Measurements from ENCODE around the gene RUFY3. TPM values are rescaled to one million over a fixed set of nuclear protein-coding genes. Genes with fewer than 3 reads are reported as not detected.

The RUFY3 gene
- total and polyA plus RNA-seq, 2 experiments from 2014 or later, result 18.3 to 29.2 TPM

GRCh38 chr4:70721747-70722146 is at the start of gene RUFY3 (continued):
- TF ChIP-seq CTCF (conservative IDR thresholded peaks at IDR 0.05; ENCODE audit: low read depth in 2 of 2), result no peak

- Mint-ChIP-seq H3K36me3 (ENCODE audit: low read depth) (no peaks in the 10 kb centered on the region), H3K4me1 (no peaks in the 10 kb centered on the region), H3K27ac (no peak overlapping the region), H3K27me3 (ENCODE audit: insufficient read depth, low read depth, poor library complexity) (no peaks in the 10 kb centered on the region), H3K4me3 (no peak overlapping the region), H3K9me3 (no peaks in the 10 kb centered on the region)
- no peaks in the 10 kb centered on the region for H3F3A ChIP-seq (replicated peaks; ENCODE audit: low read depth)
- no peaks in the 10 kb centered on the region for H3K36me3 ChIP-seq (ENCODE audit: insufficient read depth)
- no peaks in the 10 kb centered on the region for H3K27me3 ChIP-seq (ENCODE audit: insufficient read depth)
- no peaks in the 10 kb centered on the region for H4K20me1 ChIP-seq (replicated peaks; ENCODE audit: insufficient read depth)
- no peaks in the 10 kb centered on the region for H3K9me2 ChIP-seq (ENCODE audit: insufficient read depth)
- H3K4me2 ChIP-seq, result no peak overlapping the region
- no peak for DNase-seq (ENCODE audit: low spot score)
- no peak overlapping the region for H3K27ac ChIP-seq (ENCODE audit: low read depth)
- no peaks in the 10 kb centered on the region for H3K79me2 ChIP-seq (replicated peaks; ENCODE audit: insufficient read depth)
- no peak for ATAC-seq
- H3K4me3 ChIP-seq, result no peak overlapping the region
- TF ChIP-seq ETS1 (IDR thresholded peaks at IDR 0.05), result no peak
- H2AFZ ChIP-seq, result 0 out of 2 replicates have a peak overlapping the region, but pooled peaks have one; percentile 3
- no peaks in the 10 kb centered on the region for H3K4me1 ChIP-seq (ENCODE audit: insufficient read depth)
Observed at GRCh38 chr4:70674191-70674590, 47.6 kb upstream of the RUFY3 start.

GRCh38 chr4:70674731-70675130 is 47.0 kb upstream of the RUFY3 start:
- no peaks in the 10 kb centered on the region for H4K20me1 ChIP-seq (replicated peaks; ENCODE audit: insufficient read depth)
- Mint-ChIP-seq H3K9me3 (no peaks in the 10 kb centered on the region), H3K4me1 (no peaks in the 10 kb centered on the region), H3K36me3 (ENCODE audit: low read depth) (no peaks in the 10 kb centered on the region), H3K27me3 (ENCODE audit: insufficient read depth, low read depth, poor library complexity) (no peaks in the 10 kb centered on the region), H3K27ac (no peak overlapping the region), H3K4me3 (no peak overlapping the region)
- no peaks in the 10 kb centered on the region for H3K79me2 ChIP-seq (replicated peaks; ENCODE audit: insufficient read depth)
- H3K4me1 ChIP-seq (ENCODE audit: insufficient read depth), result no peaks in the 10 kb centered on the region
- no peak overlapping the region for H2AFZ ChIP-seq
- H3K9me2 ChIP-seq (ENCODE audit: insufficient read depth), result no peaks in the 10 kb centered on the region
- H3K27me3 ChIP-seq (ENCODE audit: insufficient read depth), result no peaks in the 10 kb centered on the region
- no peaks in the 10 kb centered on the region for H3K36me3 ChIP-seq (ENCODE audit: insufficient read depth)
- no peak overlapping the region for H3K4me2 ChIP-seq
- no peak overlapping the region for H3K27ac ChIP-seq (ENCODE audit: low read depth)
- DNase-seq (ENCODE audit: low spot score) (no peak), ATAC-seq (no peak)
- H3F3A ChIP-seq (replicated peaks; ENCODE audit: low read depth), result no peaks in the 10 kb centered on the region
- H3K4me3 ChIP-seq, result no peak overlapping the region
- TF ChIP-seq POLR2AphosphoS5 (IDR thresholded peaks at IDR 0.05; ENCODE audit: low read depth) (no peak), ZNF114 (CRISPR knock-in tag; IDR thresholded peaks at IDR 0.05) (no peak), JUNB (IDR thresholded peaks at IDR 0.05; ENCODE audit: unreplicated experiment) (no peak), ZNF331 (CRISPR knock-in tag; IDR thresholded peaks at IDR 0.05; ENCODE audit: low read depth) (no peak), EZH2phosphoT487 (IDR thresholded peaks at IDR 0.05; ENCODE audit: unreplicated experiment) (no peak)

Measured in GM23338 (cell line).